Activated B cell treated with CpG ODN at 0.5 μM for 24 hours (primary cell): ENCODE results near the gene NUDT7. TPM values are rescaled to one million over a fixed set of nuclear protein-coding genes. Genes with fewer than 3 reads are reported as not detected.

ENCODE experiments used
- ATAC-seq: fragments of 200-7000 bp; cut with Tn5 transposase; one replicate; pipeline ENCODE4 v1.10.0; 2021; ENCODE audit warnings: low read depth, mild to moderate bottlenecking, moderate library complexity
- CTCF ChIA-PET: fragments of 350-600 bp; sonication (Branson Sonifier 250); formaldehyde crosslinking; loops from one replicate; lab custom pipeline; 2021; ENCODE audit warnings: antibody characterized with exemption; lab: Charles Lee
- POLR2A ChIA-PET: fragments of 350-600 bp; sonication (Branson Sonifier 250); formaldehyde crosslinking; loops from one replicate; lab custom pipeline; 2021; ENCODE audit warnings: antibody characterized with exemption; lab: Charles Lee
- DNase-seq: peaks from one replicate; pipeline ENCODE4 v3.0.0; 2022
- H3K27ac Mint-ChIP-seq: one replicate; pipeline ENCODE4 v1.8.0; 2020; ENCODE audit warnings: mixed read lengths
- H3K27me3 Mint-ChIP-seq: one replicate; pipeline ENCODE4 v1.8.0; 2021; ENCODE audit warnings: mixed read lengths
- H3K36me3 Mint-ChIP-seq: one replicate; pipeline ENCODE4 v1.8.0; 2021; ENCODE audit warnings: low read depth, mixed read lengths
- H3K4me1 Mint-ChIP-seq: one replicate; pipeline ENCODE4 v1.8.0; 2021; ENCODE audit warnings: mixed read lengths
- H3K4me3 Mint-ChIP-seq: one replicate; pipeline ENCODE4 v1.8.0; 2020; ENCODE audit warnings: mild to moderate bottlenecking, mixed read lengths
- H3K9me3 Mint-ChIP-seq: one replicate; pipeline ENCODE4 v1.8.0; 2020; ENCODE audit warnings: mixed read lengths
- intact Hi-C: fragments of 100-400 bp; cut with micrococcal nuclease; formaldehyde crosslinking; loops from one replicate; pipeline ENCODE4 v1.15.1; 2024
- total RNA-seq: library from RNA; stranded (reverse); gene quantifications from 2 replicates; pipeline ENCODE4 v1.2.3, GENCODE V29; 2022
- TF ChIP-seq, protein P1 (sequence below): fragments of 200-600 bp; IDR thresholded peaks from one replicate; pipeline ENCODE4 v1.8.0; 2022; ENCODE audit warnings: antibody characterized with exemption, mild to moderate bottlenecking

NUDT7 gene
- total RNA-seq, 1 donor from 2014 or later, result 4.0 TPM

- ChIA-PET CTCF (no interaction called here), POLR2A (no interaction called here)
- TF ChIP-seq, protein P1, sequence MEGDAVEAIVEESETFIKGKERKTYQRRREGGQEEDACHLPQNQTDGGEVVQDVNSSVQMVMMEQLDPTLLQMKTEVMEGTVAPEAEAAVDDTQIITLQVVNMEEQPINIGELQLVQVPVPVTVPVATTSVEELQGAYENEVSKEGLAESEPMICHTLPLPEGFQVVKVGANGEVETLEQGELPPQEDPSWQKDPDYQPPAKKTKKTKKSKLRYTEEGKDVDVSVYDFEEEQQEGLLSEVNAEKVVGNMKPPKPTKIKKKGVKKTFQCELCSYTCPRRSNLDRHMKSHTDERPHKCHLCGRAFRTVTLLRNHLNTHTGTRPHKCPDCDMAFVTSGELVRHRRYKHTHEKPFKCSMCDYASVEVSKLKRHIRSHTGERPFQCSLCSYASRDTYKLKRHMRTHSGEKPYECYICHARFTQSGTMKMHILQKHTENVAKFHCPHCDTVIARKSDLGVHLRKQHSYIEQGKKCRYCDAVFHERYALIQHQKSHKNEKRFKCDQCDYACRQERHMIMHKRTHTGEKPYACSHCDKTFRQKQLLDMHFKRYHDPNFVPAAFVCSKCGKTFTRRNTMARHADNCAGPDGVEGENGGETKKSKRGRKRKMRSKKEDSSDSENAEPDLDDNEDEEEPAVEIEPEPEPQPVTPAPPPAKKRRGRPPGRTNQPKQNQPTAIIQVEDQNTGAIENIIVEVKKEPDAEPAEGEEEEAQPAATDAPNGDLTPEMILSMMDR, result no peak
- Mint-ChIP-seq H3K27me3 (peaks cover 40% of the 10 kb centered on the region), H3K9me3 (no peaks in the 10 kb centered on the region), H3K4me1 (peaks cover 14% of the 10 kb centered on the region), H3K36me3 (no peaks in the 10 kb centered on the region), H3K27ac (no peak overlapping the region), H3K4me3 (no peak overlapping the region)
- DNase-seq (no peak), ATAC-seq (no peak)
- intact Hi-C loops, result no loop called here
Measured at GRCh38 chr16:77786186-77786847, 64.0 kb downstream of the NUDT7 start.

DNA sequence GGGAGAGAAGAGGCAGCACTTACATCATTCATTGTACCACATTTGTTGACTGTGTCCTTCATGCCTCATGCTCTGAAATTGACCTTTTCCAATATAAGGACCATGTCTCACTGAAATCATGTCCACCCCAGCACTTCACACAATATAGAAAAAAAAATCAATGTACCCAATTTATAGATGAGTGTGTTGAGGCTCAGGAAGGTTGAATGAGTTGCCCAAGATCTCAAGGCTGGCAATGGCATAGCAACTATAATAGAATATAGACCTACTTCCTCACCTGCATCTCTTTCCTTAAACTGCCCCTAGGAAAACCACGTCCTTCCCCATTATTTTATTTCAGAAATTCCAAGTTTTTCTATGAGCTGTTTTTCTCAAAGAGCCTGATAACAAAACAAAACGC is 65.1 kb downstream of the NUDT7 start:
- Mint-ChIP-seq H3K27me3 (peaks cover 40% of the 10 kb centered on the region), H3K4me1 (peaks cover 14% of the 10 kb centered on the region), H3K27ac (no peak overlapping the region), H3K36me3 (no peaks in the 10 kb centered on the region), H3K9me3 (no peaks in the 10 kb centered on the region), H3K4me3 (no peak overlapping the region)
- TF ChIP-seq, protein P1, result no peak
- intact Hi-C loops, result no loop called here
- no peak for DNase-seq
- ATAC-seq, result no peak
- ChIA-PET CTCF (no interaction called here), POLR2A (no interaction called here)

- DNase-seq, result no peak
- intact Hi-C loops, result no loop called here
Measured at GRCh38 chr16:77788181-77789084, 66.1 kb downstream of the NUDT7 start, which contains the start of gene VAT1L. VAT1L (plus strand) TSS chr16:77788564; CDS start chr16:77788683, 119 bp downstream.

GRCh38 chr16:77789085-77790008 is 67.0 kb downstream of the NUDT7 start:
- no peak for ATAC-seq
- H3K36me3 Mint-ChIP-seq, result no peaks in the 10 kb centered on the region
- H3K4me3 Mint-ChIP-seq, result peak overlapping the region; percentile 39
- intact Hi-C loops, result no loop called here
- DNase-seq, result no peak
- H3K27ac Mint-ChIP-seq, result no peak overlapping the region
- ChIA-PET CTCF (no interaction called here), POLR2A (no interaction called here)
- H3K27me3 Mint-ChIP-seq, result peaks cover 40% of the 10 kb centered on the region
- TF ChIP-seq, protein P1, result no peak
- peaks cover 14% of the 10 kb centered on the region for H3K4me1 Mint-ChIP-seq
- no peaks in the 10 kb centered on the region for H3K9me3 Mint-ChIP-seq

More at GRCh38 chr16:77788181-77789084, 66.1 kb downstream of the NUDT7 start, which contains the start of gene VAT1L:
- Mint-ChIP-seq H3K27me3 (peaks cover 40% of the 10 kb centered on the region), H3K4me1 (peaks cover 14% of the 10 kb centered on the region), H3K36me3 (no peaks in the 10 kb centered on the region), H3K9me3 (no peaks in the 10 kb centered on the region), H3K4me3 (peak within 1 kb of the TSS; percentile 77), H3K27ac (no peak within 1 kb of the TSS)
- POLR2A ChIA-PET, result no interaction called here
- CTCF ChIA-PET, result no interaction called here
- peak; percentile 42 for ATAC-seq
- TF ChIP-seq, protein P1, result no peak
